ENCODE results near the gene ARHGAP15.

Gene ARHGAP15

DNA sequence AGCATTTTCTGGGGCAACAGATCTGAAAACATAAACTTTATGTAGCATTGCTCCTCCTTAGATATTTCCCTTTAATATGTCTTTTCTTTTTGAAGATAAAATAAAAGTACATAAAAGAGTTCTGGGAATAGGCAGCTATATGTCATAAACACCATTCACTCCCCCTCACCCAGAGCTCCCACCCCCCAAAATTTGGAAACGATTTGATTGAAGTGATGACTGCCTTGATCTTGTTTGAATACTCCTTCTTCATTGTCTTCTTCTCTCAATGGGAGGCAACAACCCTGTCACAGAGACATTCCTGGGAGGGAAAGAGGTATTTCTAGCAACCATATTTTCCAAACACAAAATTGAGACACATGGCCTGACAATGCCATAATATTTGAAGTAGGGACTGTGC lies 369.3 kb downstream of the ARHGAP15 start:
- no peak overlapping the region for H2AFZ ChIP-seq (ENCODE audit: low read length)
- DNase-seq (ENCODE audit: low spot score), result no peak
- no peak overlapping the region for H3K4ac ChIP-seq (ENCODE audit: low read length)
- H3K9me3 ChIP-seq (replicated peaks in 1 of 2; ENCODE audit: control insufficient read depth in 2 of 2, insufficient read depth in 1 of 2, low read depth in 1 of 2, low read length in 2 of 2), result peaks cover 0 to 2% of the 10 kb centered on the region in 2 donors
- no peaks in the 10 kb centered on the region for H3K36me3 ChIP-seq (replicated peaks in 1 of 2; ENCODE audit: control insufficient read depth in 2 of 2, insufficient read depth in 2 of 2, low read length in 2 of 2)
- no peak overlapping the region for H3K9ac ChIP-seq (ENCODE audit: low read depth, low read length, poor library complexity)
- H2BK120ac ChIP-seq (ENCODE audit: low read depth, low read length), result no peak overlapping the region
- no peak overlapping the region for H2BK5ac ChIP-seq (ENCODE audit: low read length)
- H3K4me3 ChIP-seq (ENCODE audit: low read length in 2 of 2), result no peak overlapping the region
- H3K4me2 ChIP-seq (ENCODE audit: insufficient read depth, low read length, poor library complexity, severe bottlenecking), result no peak overlapping the region
- no peak overlapping the region for H2BK15ac ChIP-seq (ENCODE audit: low read length)
- H4K8ac ChIP-seq (ENCODE audit: low read depth, low read length), result no peak overlapping the region
- WGBS, 2 donors (ENCODE audit: extremely low coverage in 2 of 2, insufficient read length in 2 of 2, insufficient replicate concordance in 1 of 2), result no CpG with 5 or more reads among the region's 1 CpG
- no peak overlapping the region for H3K23ac ChIP-seq (ENCODE audit: low read depth, low read length, poor library complexity)
- no peak overlapping the region for H4K91ac ChIP-seq (ENCODE audit: low read depth, low read length, poor library complexity)
- H3K79me1 ChIP-seq (ENCODE audit: low read depth, low read length), result no peaks in the 10 kb centered on the region
- no peak overlapping the region for H2AK5ac ChIP-seq (ENCODE audit: low read depth, low read length)
- no peaks in the 10 kb centered on the region for H3K4me1 ChIP-seq (ENCODE audit: control insufficient read depth in 2 of 2, insufficient read depth in 1 of 2, low read depth in 1 of 2, low read length in 2 of 2)
- H2BK12ac ChIP-seq (ENCODE audit: low read length), result no peak overlapping the region
- no peak overlapping the region for H3K14ac ChIP-seq (ENCODE audit: low read length)
- H3K27me3 ChIP-seq (ENCODE audit: control insufficient read depth in 3 of 3, insufficient read depth in 3 of 3, low read depth in 1 of 3, low read length in 3 of 3), result no peaks in the 10 kb centered on the region
- no peak overlapping the region for H3K27ac ChIP-seq (replicated peaks; ENCODE audit: low read length)
- H3K18ac ChIP-seq (ENCODE audit: low read length), result no peak overlapping the region

- Histone ChIP-seq H3K14ac (ENCODE audit: low read length) (no peak overlapping the region), H3K9ac (ENCODE audit: low read depth, low read length, poor library complexity) (no peak overlapping the region), H2BK120ac (ENCODE audit: low read depth, low read length) (no peak overlapping the region), H2AK5ac (ENCODE audit: low read depth, low read length) (no peak overlapping the region), H3K23ac (ENCODE audit: low read depth, low read length, poor library complexity) (no peak overlapping the region), H2BK5ac (ENCODE audit: low read length) (no peak overlapping the region), H4K8ac (ENCODE audit: low read depth, low read length) (no peak overlapping the region), H2AFZ (ENCODE audit: low read length) (no peak overlapping the region), H3K9me3 (replicated peaks in 1 of 2; ENCODE audit: control insufficient read depth in 2 of 2, insufficient read depth in 1 of 2, low read depth in 1 of 2, low read length in 2 of 2) (no peaks in the 10 kb centered on the region), H3K4me3 (ENCODE audit: low read length in 2 of 2) (no peak overlapping the region), H3K4me2 (ENCODE audit: insufficient read depth, low read length, poor library complexity, severe bottlenecking) (no peak overlapping the region), H3K36me3 (replicated peaks in 1 of 2; ENCODE audit: control insufficient read depth in 2 of 2, insufficient read depth in 2 of 2, low read length in 2 of 2) (no peaks in the 10 kb centered on the region), H3K27ac (replicated peaks; ENCODE audit: low read length) (no peak overlapping the region), H2BK15ac (ENCODE audit: low read length) (no peak overlapping the region), H2BK12ac (ENCODE audit: low read length) (no peak overlapping the region), H3K4me1 (ENCODE audit: control insufficient read depth in 2 of 2, insufficient read depth in 1 of 2, low read depth in 1 of 2, low read length in 2 of 2) (no peaks in the 10 kb centered on the region), H3K79me1 (ENCODE audit: low read depth, low read length) (no peaks in the 10 kb centered on the region), H3K18ac (ENCODE audit: low read length) (no peak overlapping the region), H4K91ac (ENCODE audit: low read depth, low read length, poor library complexity) (no peak overlapping the region), H3K27me3 (ENCODE audit: control insufficient read depth in 3 of 3, insufficient read depth in 3 of 3, low read depth in 1 of 3, low read length in 3 of 3) (no peaks in the 10 kb centered on the region), H3K4ac (ENCODE audit: low read length) (no peak overlapping the region)
- WGBS, 2 donors (ENCODE audit: extremely low coverage in 2 of 2, insufficient read length in 2 of 2, insufficient replicate concordance in 1 of 2), result no CpG with 5 or more reads among the region's 3 CpGs
- DNase-seq (ENCODE audit: low spot score), result no peak
Measured at GRCh38 chr2:143499061-143499460, 369.8 kb downstream of the ARHGAP15 start.

DNA sequence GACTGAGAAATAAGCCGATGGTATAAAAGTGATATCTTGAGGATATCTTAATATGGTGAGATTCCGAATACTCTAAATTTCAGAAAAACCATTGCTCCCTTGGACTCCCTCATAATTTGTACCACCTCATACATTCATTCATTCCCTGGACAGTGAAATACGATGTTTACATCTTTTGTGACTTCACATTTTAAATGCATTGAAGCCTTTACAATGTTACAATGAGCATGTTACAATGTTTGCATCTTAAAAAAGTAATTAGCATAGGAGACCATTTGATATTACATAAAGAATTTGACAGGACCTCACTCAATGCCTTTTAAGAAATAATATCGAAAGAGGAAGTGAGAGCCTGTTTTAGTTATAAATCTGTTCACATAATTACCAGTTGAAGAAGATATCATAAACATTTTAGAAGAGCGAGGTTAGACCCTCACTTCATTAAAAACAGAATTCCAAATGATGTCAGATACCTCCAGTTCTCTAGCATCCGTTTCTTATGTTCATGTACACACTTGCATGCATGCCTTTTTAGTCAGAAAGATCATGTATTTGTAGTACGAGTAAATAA lies 372.0 kb downstream of the ARHGAP15 start:
- Histone ChIP-seq H3K36me3 (replicated peaks in 1 of 2; ENCODE audit: control insufficient read depth in 2 of 2, insufficient read depth in 2 of 2, low read length in 2 of 2) (no peaks in the 10 kb centered on the region), H3K79me1 (ENCODE audit: low read depth, low read length) (no peaks in the 10 kb centered on the region), H3K14ac (ENCODE audit: low read length) (no peak overlapping the region), H3K9ac (ENCODE audit: low read depth, low read length, poor library complexity) (no peak overlapping the region), H3K27me3 (ENCODE audit: control insufficient read depth in 3 of 3, insufficient read depth in 3 of 3, low read depth in 1 of 3, low read length in 3 of 3) (no peaks in the 10 kb centered on the region), H3K4me3 (ENCODE audit: low read length in 2 of 2) (no peak overlapping the region), H3K9me3 (replicated peaks in 1 of 2; ENCODE audit: control insufficient read depth in 2 of 2, insufficient read depth in 1 of 2, low read depth in 1 of 2, low read length in 2 of 2) (no peaks in the 10 kb centered on the region), H2BK5ac (ENCODE audit: low read length) (no peak overlapping the region), H3K4me2 (ENCODE audit: insufficient read depth, low read length, poor library complexity, severe bottlenecking) (no peak overlapping the region), H4K8ac (ENCODE audit: low read depth, low read length) (no peak overlapping the region), H2BK12ac (ENCODE audit: low read length) (no peak overlapping the region), H4K91ac (ENCODE audit: low read depth, low read length, poor library complexity) (no peak overlapping the region), H2BK120ac (ENCODE audit: low read depth, low read length) (no peak overlapping the region), H3K23ac (ENCODE audit: low read depth, low read length, poor library complexity) (no peak overlapping the region), H3K4ac (ENCODE audit: low read length) (no peak overlapping the region), H2AK5ac (ENCODE audit: low read depth, low read length) (no peak overlapping the region), H2BK15ac (ENCODE audit: low read length) (no peak overlapping the region), H3K27ac (replicated peaks; ENCODE audit: low read length) (no peak overlapping the region), H2AFZ (ENCODE audit: low read length) (no peak overlapping the region), H3K18ac (ENCODE audit: low read length) (no peak overlapping the region), H3K4me1 (ENCODE audit: control insufficient read depth in 2 of 2, insufficient read depth in 1 of 2, low read depth in 1 of 2, low read length in 2 of 2) (peaks cover 0 to 2% of the 10 kb centered on the region in 2 donors)
- WGBS, 2 donors (ENCODE audit: extremely low coverage in 2 of 2, insufficient read length in 2 of 2, insufficient replicate concordance in 1 of 2), result no CpG with 5 or more reads among the region's 7 CpGs
- DNase-seq (ENCODE audit: low spot score), result no peak

DNA sequence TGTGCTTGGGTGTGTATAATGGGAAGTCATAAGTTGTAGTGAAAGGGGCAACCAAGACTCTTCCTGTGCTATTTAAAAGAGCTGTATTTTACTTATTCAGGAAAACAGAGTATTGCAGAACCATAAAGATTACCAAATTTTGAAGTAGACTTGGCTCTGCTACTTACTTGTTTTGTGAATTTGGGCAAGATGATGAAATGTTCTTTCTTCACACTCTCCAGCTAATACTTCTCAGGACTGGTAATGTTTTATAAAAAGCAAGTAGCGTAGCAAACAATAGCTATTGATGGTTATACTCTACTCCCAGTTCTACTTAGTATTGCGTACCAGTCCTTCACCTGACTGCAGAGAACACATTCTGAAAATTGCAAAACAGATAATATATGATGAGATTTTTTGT lies 374.1 kb downstream of the ARHGAP15 start:
- no CpG with 5 or more reads among the region's 2 CpGs for WGBS, 2 donors (ENCODE audit: extremely low coverage in 2 of 2, insufficient read length in 2 of 2, insufficient replicate concordance in 1 of 2)
- H3K18ac ChIP-seq (ENCODE audit: low read length), result no peak overlapping the region
- H3K23ac ChIP-seq (ENCODE audit: low read depth, low read length, poor library complexity), result no peak overlapping the region
- peaks cover 0 to 2% of the 10 kb centered on the region in 2 donors for H3K4me1 ChIP-seq (ENCODE audit: control insufficient read depth in 2 of 2, insufficient read depth in 1 of 2, low read depth in 1 of 2, low read length in 2 of 2)
- no peak overlapping the region for H2BK15ac ChIP-seq (ENCODE audit: low read length)
- H3K9me3 ChIP-seq (replicated peaks in 1 of 2; ENCODE audit: control insufficient read depth in 2 of 2, insufficient read depth in 1 of 2, low read depth in 1 of 2, low read length in 2 of 2), result no peaks in the 10 kb centered on the region
- H3K14ac ChIP-seq (ENCODE audit: low read length), result no peak overlapping the region
- H3K27me3 ChIP-seq (ENCODE audit: control insufficient read depth in 3 of 3, insufficient read depth in 3 of 3, low read depth in 1 of 3, low read length in 3 of 3), result no peaks in the 10 kb centered on the region
- no peak overlapping the region for H2BK120ac ChIP-seq (ENCODE audit: low read depth, low read length)
- no peak overlapping the region for H2AFZ ChIP-seq (ENCODE audit: low read length)
- no peak for DNase-seq (ENCODE audit: low spot score)
- no peak overlapping the region for H2BK5ac ChIP-seq (ENCODE audit: low read length)
- H3K36me3 ChIP-seq (replicated peaks in 1 of 2; ENCODE audit: control insufficient read depth in 2 of 2, insufficient read depth in 2 of 2, low read length in 2 of 2), result no peaks in the 10 kb centered on the region
- H3K4ac ChIP-seq (ENCODE audit: low read length), result no peak overlapping the region
- H3K9ac ChIP-seq (ENCODE audit: low read depth, low read length, poor library complexity), result no peak overlapping the region
- no peak overlapping the region for H2BK12ac ChIP-seq (ENCODE audit: low read length)
- no peak overlapping the region for H3K4me2 ChIP-seq (ENCODE audit: insufficient read depth, low read length, poor library complexity, severe bottlenecking)
- H3K27ac ChIP-seq (replicated peaks; ENCODE audit: low read length), result no peak overlapping the region
- no peak overlapping the region for H4K91ac ChIP-seq (ENCODE audit: low read depth, low read length, poor library complexity)
- no peak overlapping the region for H3K4me3 ChIP-seq (ENCODE audit: low read length in 2 of 2)
- H3K79me1 ChIP-seq (ENCODE audit: low read depth, low read length), result no peaks in the 10 kb centered on the region
- H4K8ac ChIP-seq (ENCODE audit: low read depth, low read length), result no peak overlapping the region
- H2AK5ac ChIP-seq (ENCODE audit: low read depth, low read length), result no peak overlapping the region
